H9 (cell line): Measurements from ENCODE around the gene GCNT2. TPM values are rescaled to one million over a fixed set of nuclear protein-coding genes. Genes with fewer than 3 reads are reported as not detected.
"Not testable (repeated sequence)": the region's sequence is repeated elsewhere in the genome, so short reads cannot be mapped to it uniquely, and the experiment has no call there.

ENCODE experiments used
- DNase-seq: peaks from one replicate; pipeline ENCODE4 v3.0.0-alpha.2; 2017
- H2AFZ ChIP-seq: one replicate; pipeline ENCODE4 v1.6.1; 2013; ENCODE audit warnings: mild to moderate bottlenecking, low read length, control low read depth, moderate library complexity
- H2AK5ac ChIP-seq: 2 replicates; pipeline ENCODE4 v1.6.1; 2013; ENCODE audit warnings: low read length, control low read depth, mixed read lengths; ENCODE audit not compliant: insufficient read length
- H2BK120ac ChIP-seq: one replicate; pipeline ENCODE4 v1.6.1; 2013; ENCODE audit warnings: low read depth, mild to moderate bottlenecking, low read length, control low read depth, inconsistent platforms; ENCODE audit not compliant: poor library complexity, severe bottlenecking
- H2BK12ac ChIP-seq: 2 replicates; pipeline ENCODE4 v1.6.1; 2013; ENCODE audit warnings: low read length, control low read depth, mixed read lengths, low read depth; ENCODE audit not compliant: insufficient read length
- H2BK15ac ChIP-seq: 2 replicates; pipeline ENCODE4 v1.6.1; 2013; ENCODE audit warnings: low read depth, low read length, control low read depth
- H2BK20ac ChIP-seq: one replicate; pipeline ENCODE4 v1.6.1; 2013; ENCODE audit warnings: low read depth, mild to moderate bottlenecking, low read length, control low read depth, inconsistent platforms; ENCODE audit not compliant: poor library complexity, severe bottlenecking
- H2BK5ac ChIP-seq: 2 replicates; pipeline ENCODE4 v1.6.1; 2013; ENCODE audit warnings: low read length, control low read depth, mixed read lengths; ENCODE audit not compliant: insufficient read length
- H3K14ac ChIP-seq: 2 replicates; pipeline ENCODE4 v1.6.1; 2013; ENCODE audit warnings: low read length, control low read depth; ENCODE audit not compliant: insufficient read depth
- H3K18ac ChIP-seq: 2 replicates; pipeline ENCODE4 v1.6.1; 2013; ENCODE audit warnings: low read depth, mild to moderate bottlenecking, mixed read lengths, low read length, control low read depth; ENCODE audit not compliant: insufficient read length
- H3K23ac ChIP-seq: 2 replicates; pipeline ENCODE4 v1.6.1; 2013; ENCODE audit warnings: low read length, control low read depth, mixed read lengths, low read depth; ENCODE audit not compliant: insufficient read length
- H3K23me2 ChIP-seq: 2 replicates; pipeline ENCODE4 v1.6.1; 2013; ENCODE audit warnings: low read depth, mild to moderate bottlenecking, mixed read lengths, low read length, control low read depth; ENCODE audit not compliant: insufficient read length, poor library complexity, severe bottlenecking
- H3K27ac ChIP-seq: 2 replicates; pipeline ENCODE4 v1.5.1; 2013; ENCODE audit warnings: low read length, control low read depth, mixed read lengths, low read depth; ENCODE audit not compliant: insufficient read length
- H3K27me3 ChIP-seq: 2 replicates; pipeline ENCODE4 v1.6.1; 2013; ENCODE audit warnings: low read length, control low read depth, inconsistent platforms; ENCODE audit not compliant: insufficient read depth
- H3K4ac ChIP-seq: 2 replicates; pipeline ENCODE4 v1.6.1; 2013; ENCODE audit warnings: low read depth, mild to moderate bottlenecking, control low read depth, inconsistent platforms, low read length, moderate library complexity
- H3K4me1 ChIP-seq: 2 replicates; pipeline ENCODE4 v1.6.1; 2013; ENCODE audit warnings: low read length, control low read depth, inconsistent platforms; ENCODE audit not compliant: insufficient read depth
- H3K4me2 ChIP-seq: 2 replicates; pipeline ENCODE4 v1.6.1; 2013; ENCODE audit warnings: low read length, control low read depth, mixed read lengths; ENCODE audit not compliant: insufficient read length, insufficient read depth
- H3K56ac ChIP-seq: 2 replicates; pipeline ENCODE4 v1.6.1; 2013; ENCODE audit warnings: low read depth, mild to moderate bottlenecking, mixed read lengths, low read length, control low read depth; ENCODE audit not compliant: insufficient read length
- H3K79me1 ChIP-seq: 2 replicates; pipeline ENCODE4 v1.6.1; 2013; ENCODE audit warnings: low read depth, mild to moderate bottlenecking, moderate library complexity, low read length, control low read depth, inconsistent platforms; ENCODE audit not compliant: insufficient read depth, poor library complexity, severe bottlenecking
- H3K79me2 ChIP-seq: 2 replicates; pipeline ENCODE4 v1.6.1; 2013; ENCODE audit warnings: low read length, control low read depth, inconsistent platforms; ENCODE audit not compliant: insufficient read depth
- H3K9ac ChIP-seq: 2 replicates; pipeline ENCODE4 v1.6.1; 2013; ENCODE audit warnings: low read length, control low read depth, mixed read lengths; ENCODE audit not compliant: insufficient read length; ENCODE audit errors: extremely low read depth
- H3K9me3 ChIP-seq: one replicate; pipeline ENCODE4 v1.6.1; 2013; ENCODE audit warnings: low read depth, low read length, inconsistent platforms; ENCODE audit not compliant: control insufficient read depth
- H3T11ph ChIP-seq: one replicate; pipeline ENCODE4 v1.6.1; 2013; ENCODE audit warnings: mild to moderate bottlenecking, low read length, control low read depth, inconsistent platforms
- H4K20me1 ChIP-seq: one replicate; pipeline ENCODE4 v1.6.1; 2013; ENCODE audit not compliant: control insufficient read depth, insufficient read length, insufficient read depth
- H4K5ac ChIP-seq: 2 replicates; pipeline ENCODE4 v1.6.1; 2013; ENCODE audit warnings: low read depth, mild to moderate bottlenecking, mixed read lengths, low read length, control low read depth; ENCODE audit not compliant: insufficient read length
- H4K8ac ChIP-seq: replicated peaks from 2 replicates; pipeline ENCODE4 v1.6.1; 2013; ENCODE audit warnings: low read length, control low read depth, mixed read lengths, low read depth; ENCODE audit not compliant: insufficient read length
- H4K91ac ChIP-seq: 2 replicates; pipeline ENCODE4 v1.6.1; 2013; ENCODE audit warnings: low read depth, mild to moderate bottlenecking, moderate library complexity, mixed read lengths, low read length, control low read depth; ENCODE audit not compliant: insufficient read length
- H3K27ac Mint-ChIP-seq, 3 experiments: 2 replicates in 2 of 3; 3 replicates in 1 of 3; pipeline ENCODE4 v1.8.0; 2020 to 2021; ENCODE audit warnings: mixed read lengths in 3 of 3, mild to moderate bottlenecking in 1 of 3, moderate library complexity in 1 of 3
- H3K27me3 Mint-ChIP-seq: 2 replicates; pipeline ENCODE4 v1.8.0; 2021; ENCODE audit warnings: low read depth, mild to moderate bottlenecking, moderate library complexity, mixed read lengths
- H3K36me3 Mint-ChIP-seq, 3 experiments: 2 replicates in 2 of 3; 3 replicates in 1 of 3; pipeline ENCODE4 v1.8.0; 2020 to 2021; ENCODE audit warnings: low read depth in 3 of 3, mixed read lengths in 3 of 3; ENCODE audit not compliant: insufficient read depth in 1 of 3
- H3K4me1 Mint-ChIP-seq, 2 experiments: 2 replicates each; pipeline ENCODE4 v1.8.0; 2020; ENCODE audit warnings: mixed read lengths in 2 of 2
- H3K4me3 Mint-ChIP-seq, 2 experiments: 2 replicates in 1 of 2; 3 replicates in 1 of 2; pipeline ENCODE4 v1.8.0; 2020 to 2021; ENCODE audit warnings: mild to moderate bottlenecking in 2 of 2, mixed read lengths in 2 of 2, moderate library complexity in 1 of 2
- H3K9me3 Mint-ChIP-seq, 2 experiments: 2 replicates in 1 of 2; 3 replicates in 1 of 2; pipeline ENCODE4 v1.8.0; 2020; ENCODE audit warnings: mild to moderate bottlenecking in 2 of 2, mixed read lengths in 2 of 2, moderate library complexity in 1 of 2
- WGBS: extraction: QIAGEN DNeasy Blood & Tissue Kit; methylation state at CpG from one replicate; pipeline ENCODE4 v1.1.7; 2013; ENCODE audit warnings: missing lambda C conversion rate, low lambda C conversion rate, mixed read lengths; ENCODE audit not compliant: insufficient read length; ENCODE audit errors: extremely low coverage; 5-methylcytosine and 5-hydroxymethylcytosine counted together
- total RNA-seq: library from RNA; stranded (reverse); gene quantifications from 2 replicates; pipeline ENCODE4 v1.2.1, GENCODE V29; 2021
- TF ChIP-seq, protein P1 (sequence below): fragments of 200-600 bp; sonication (generic); conservative IDR thresholded peaks from 3 replicates; pipeline ENCODE4 v1.8.0; 2021; ENCODE audit warnings: antibody characterized with exemption, mild to moderate bottlenecking

The GCNT2 gene
- total RNA-seq, 1 experiment from 2014 or later, result 41.7 TPM

GRCh38 chr6:10599046-10599445, 77.9 kb downstream of the GCNT2 start:
- Histone ChIP-seq H3K18ac (no peak overlapping the region), H2BK5ac (no peak overlapping the region), H3K23me2 (no peaks in the 10 kb centered on the region), H3T11ph (no peak overlapping the region), H3K4me2 (no peak overlapping the region), H2BK12ac (no peak overlapping the region), H3K56ac (no peak overlapping the region), H2BK20ac (no peak overlapping the region), H2BK15ac (no peak overlapping the region), H3K9me3 (no peaks in the 10 kb centered on the region), H3K4me1 (peaks cover 13% of the 10 kb centered on the region; the same call in 1 of the 2 replicates), H3K79me1 (peaks cover 10% of the 10 kb centered on the region), H3K27me3 (no peaks in the 10 kb centered on the region), H3K27ac (no peak overlapping the region), H3K79me2 (peaks cover 29% of the 10 kb centered on the region; the same call in 1 of the 2 replicates), H3K14ac (no peak overlapping the region), H2AFZ (no peak overlapping the region), H4K5ac (no peak overlapping the region), H3K4ac (no peak overlapping the region), H2AK5ac (no peak overlapping the region), H4K20me1 (no peaks in the 10 kb centered on the region), H4K91ac (no peak overlapping the region), H3K9ac (no peak overlapping the region), H2BK120ac (no peak overlapping the region), H4K8ac (no peak overlapping the region), H3K23ac (no peak overlapping the region)
- peaks cover 70 to 71% of the 10 kb centered on the region in 2 experiments for H3K4me1 Mint-ChIP-seq
- no peak overlapping the region for H3K4me3 Mint-ChIP-seq
- TF ChIP-seq, protein P1, sequence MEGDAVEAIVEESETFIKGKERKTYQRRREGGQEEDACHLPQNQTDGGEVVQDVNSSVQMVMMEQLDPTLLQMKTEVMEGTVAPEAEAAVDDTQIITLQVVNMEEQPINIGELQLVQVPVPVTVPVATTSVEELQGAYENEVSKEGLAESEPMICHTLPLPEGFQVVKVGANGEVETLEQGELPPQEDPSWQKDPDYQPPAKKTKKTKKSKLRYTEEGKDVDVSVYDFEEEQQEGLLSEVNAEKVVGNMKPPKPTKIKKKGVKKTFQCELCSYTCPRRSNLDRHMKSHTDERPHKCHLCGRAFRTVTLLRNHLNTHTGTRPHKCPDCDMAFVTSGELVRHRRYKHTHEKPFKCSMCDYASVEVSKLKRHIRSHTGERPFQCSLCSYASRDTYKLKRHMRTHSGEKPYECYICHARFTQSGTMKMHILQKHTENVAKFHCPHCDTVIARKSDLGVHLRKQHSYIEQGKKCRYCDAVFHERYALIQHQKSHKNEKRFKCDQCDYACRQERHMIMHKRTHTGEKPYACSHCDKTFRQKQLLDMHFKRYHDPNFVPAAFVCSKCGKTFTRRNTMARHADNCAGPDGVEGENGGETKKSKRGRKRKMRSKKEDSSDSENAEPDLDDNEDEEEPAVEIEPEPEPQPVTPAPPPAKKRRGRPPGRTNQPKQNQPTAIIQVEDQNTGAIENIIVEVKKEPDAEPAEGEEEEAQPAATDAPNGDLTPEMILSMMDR, result no peak
- peaks cover 0 to 9% (median 6%) of the 10 kb centered on the region in 3 experiments; a peak in 3 of 7 replicates for H3K36me3 Mint-ChIP-seq
- H3K27ac Mint-ChIP-seq, result peak overlapping the region; percentile 59 to 72 (median 69); a peak in 5 of 7 replicates
- H3K9me3 Mint-ChIP-seq, result no peaks in the 10 kb centered on the region
- DNase-seq, result no peak
- WGBS, result no CpG with 5 or more reads among the region's 7 CpGs
- H3K27me3 Mint-ChIP-seq, result no peaks in the 10 kb centered on the region

- no CpG with 5 or more reads among the region's 5 CpGs for WGBS
Observed at GRCh38 chr6:10600681-10601080, 79.5 kb downstream of the GCNT2 start.

More at GRCh38 chr6:10600681-10601080, 79.5 kb downstream of the GCNT2 start:
- peaks cover 54 to 56% of the 10 kb centered on the region in 2 experiments for H3K4me1 Mint-ChIP-seq
- H3K14ac ChIP-seq, H3K4ac ChIP-seq, H3K23ac ChIP-seq, H3T11ph ChIP-seq, H3K4me3 Mint-ChIP-seq, H3K27me3 ChIP-seq, H2BK120ac ChIP-seq, H3K23me2 ChIP-seq, H2BK5ac ChIP-seq, H2BK20ac ChIP-seq, H3K9me3 Mint-ChIP-seq, DNase-seq, H3K9me3 ChIP-seq, H3K56ac ChIP-seq, H3K9ac ChIP-seq, H3K27me3 Mint-ChIP-seq, H4K5ac ChIP-seq, H3K36me3 Mint-ChIP-seq, H3K4me2 ChIP-seq, H2AK5ac ChIP-seq, H3K18ac ChIP-seq, H4K8ac ChIP-seq, H3K27ac ChIP-seq, H2BK12ac ChIP-seq, H4K91ac ChIP-seq, H4K20me1 ChIP-seq, H2BK15ac ChIP-seq, H2AFZ ChIP-seq, H3K27ac Mint-ChIP-seq: not testable (repeated sequence)
- H3K79me1 ChIP-seq, result peaks cover 10% of the 10 kb centered on the region
- H3K4me1 ChIP-seq, result peaks cover 11% of the 10 kb centered on the region; the same call in 1 of the 2 replicates
- H3K79me2 ChIP-seq, result peaks cover 25% of the 10 kb centered on the region; the same call in 1 of the 2 replicates
